DND-41 (cell line): ENCODE results near the gene RPRD1A.

Experiments used
- ATAC-seq: fragments of 200-7000 bp; cut with Tn5 transposase; 3 replicates; pipeline ENCODE4 v1.9.1; 2021; ENCODE audit warnings: low read depth; ENCODE audit not compliant: insufficient read depth
- DNase-seq: peaks from one replicate; pipeline ENCODE4 v3.0.0-alpha.2; 2020
- H2AFZ ChIP-seq: 2 replicates; pipeline ENCODE4 v1.6.0; 2012; ENCODE audit warnings: low read depth, low read length
- H3K27ac ChIP-seq: 2 replicates; pipeline ENCODE4 v1.5.1; 2012; ENCODE audit warnings: low read length, inconsistent platforms
- H3K27me3 ChIP-seq: fragments of 200-600 bp; sonication (generic); 2 replicates; pipeline ENCODE4 v1.6.0; 2012; ENCODE audit warnings: low read length, mild to moderate bottlenecking, inconsistent platforms; ENCODE audit not compliant: insufficient read depth, poor library complexity
- H3K36me3 ChIP-seq: 2 replicates; pipeline ENCODE4 v1.5.1; 2012; ENCODE audit warnings: low read length, inconsistent platforms; ENCODE audit not compliant: insufficient read depth
- H3K4me1 ChIP-seq: 2 replicates; pipeline ENCODE4 v1.5.1; 2012; ENCODE audit warnings: mild to moderate bottlenecking, low read length; ENCODE audit not compliant: insufficient read depth
- H3K4me2 ChIP-seq: 2 replicates; pipeline ENCODE4 v1.6.0; 2012; ENCODE audit warnings: mild to moderate bottlenecking, moderate library complexity, low read length, inconsistent platforms; ENCODE audit not compliant: insufficient read depth
- H3K4me3 ChIP-seq, 2 experiments: fragments of 200-600 bp in 1 of 2; shearing (Covaris generic) in 1 of 2; 2 replicates each; pipeline ENCODE4 v1.5.1; 2012 to 2016; ENCODE audit warnings: inconsistent platforms in 2 of 2, low read length in 2 of 2, mild to moderate bottlenecking in 2 of 2, low read depth in 1 of 2, moderate library complexity in 1 of 2
- H3K79me2 ChIP-seq: 2 replicates; pipeline ENCODE4 v1.6.0; 2012; ENCODE audit warnings: low read length, inconsistent platforms; ENCODE audit not compliant: insufficient read depth
- H3K9ac ChIP-seq: 2 replicates; pipeline ENCODE4 v1.6.0; 2012; ENCODE audit warnings: low read depth, mild to moderate bottlenecking, inconsistent platforms, low read length, moderate library complexity
- H3K9me3 ChIP-seq: 2 replicates; pipeline ENCODE4 v1.5.1; 2012; ENCODE audit warnings: low read length, moderate library complexity, mild to moderate bottlenecking, inconsistent platforms; ENCODE audit not compliant: insufficient read depth, severe bottlenecking
- H4K20me1 ChIP-seq: 2 replicates; pipeline ENCODE4 v1.6.0; 2012; ENCODE audit warnings: low read length; ENCODE audit not compliant: insufficient read depth
- CTCF ChIP-seq: IDR thresholded peaks from 2 replicates; pipeline ENCODE4 v1.5.1; 2012; ENCODE audit warnings: borderline replicate concordance, low read length, moderate library complexity, mild to moderate bottlenecking; ENCODE audit not compliant: poor library complexity, severe bottlenecking; ENCODE audit errors: extremely low read depth
- EZH2 ChIP-seq: IDR thresholded peaks from 3 replicates; pipeline ENCODE4 v1.6.1; 2012; ENCODE audit warnings: borderline replicate concordance, low read depth, mild to moderate bottlenecking, moderate library complexity, low read length, inconsistent platforms; ENCODE audit not compliant: severe bottlenecking

Gene RPRD1A

GRCh38 chr18:36058674-36059073 lies 8.7 kb downstream of the RPRD1A start:
- TF ChIP-seq EZH2 (no peak), CTCF (no peak)
- no peak overlapping the region for H3K27ac ChIP-seq
- H3K4me2 ChIP-seq = no peak overlapping the region
- no peak for ATAC-seq
- H3K79me2 ChIP-seq = peaks cover 98% of the 10 kb centered on the region
- no peak overlapping the region for H2AFZ ChIP-seq
- H4K20me1 ChIP-seq = peaks cover 37% of the 10 kb centered on the region
- no peak overlapping the region for H3K9ac ChIP-seq
- DNase-seq = no peak
- H3K36me3 ChIP-seq = peaks cover 6% of the 10 kb centered on the region; the same call in 1 of the 2 replicates
- no peaks in the 10 kb centered on the region for H3K9me3 ChIP-seq
- H3K4me1 ChIP-seq = no peaks in the 10 kb centered on the region
- H3K4me3 ChIP-seq = no peak overlapping the region
- H3K27me3 ChIP-seq = no peaks in the 10 kb centered on the region

GRCh38 chr18:36051760-36052159 lies 15.6 kb downstream of the RPRD1A start:
- H3K4me3 ChIP-seq = no peak overlapping the region
- no peak for DNase-seq
- H4K20me1 ChIP-seq = peaks cover 11% of the 10 kb centered on the region
- no peaks in the 10 kb centered on the region for H3K4me1 ChIP-seq
- H3K9me3 ChIP-seq = peaks cover 20% of the 10 kb centered on the region
- ATAC-seq = no peak
- no peak overlapping the region for H3K4me2 ChIP-seq
- peaks cover 99% of the 10 kb centered on the region for H3K79me2 ChIP-seq
- H3K27me3 ChIP-seq = no peaks in the 10 kb centered on the region
- TF ChIP-seq EZH2 (no peak), CTCF (no peak)
- no peak overlapping the region for H3K9ac ChIP-seq
- H2AFZ ChIP-seq = no peak overlapping the region
- peaks cover 11% of the 10 kb centered on the region; the same call in 1 of the 2 replicates for H3K36me3 ChIP-seq
- H3K27ac ChIP-seq = no peak overlapping the region

- H2AFZ ChIP-seq = no peak overlapping the region
- H3K27ac ChIP-seq = no peak overlapping the region
- DNase-seq (no peak), ATAC-seq (no peak)
- no peak overlapping the region for H3K4me2 ChIP-seq
- no peak overlapping the region for H3K4me3 ChIP-seq
- no peaks in the 10 kb centered on the region for H3K4me1 ChIP-seq
- H3K9ac ChIP-seq = no peak overlapping the region
- H4K20me1 ChIP-seq = peaks cover 17% of the 10 kb centered on the region
- H3K27me3 ChIP-seq = no peaks in the 10 kb centered on the region
- H3K36me3 ChIP-seq = peaks cover 16% of the 10 kb centered on the region
- peaks cover 100% of the 10 kb centered on the region for H3K79me2 ChIP-seq
- peaks cover 20% of the 10 kb centered on the region for H3K9me3 ChIP-seq
- TF ChIP-seq CTCF (no peak), EZH2 (no peak)
Measured at GRCh38 chr18:36050479-36050878, 16.9 kb downstream of the RPRD1A start.

GRCh38 chr18:36047521-36047920 lies 19.8 kb downstream of the RPRD1A start:
- ATAC-seq = no peak

More at GRCh38 chr18:36047521-36047920, 19.8 kb downstream of the RPRD1A start:
- no peaks in the 10 kb centered on the region for H3K4me1 ChIP-seq
- no peak overlapping the region for H3K9ac ChIP-seq
- H3K4me3 ChIP-seq = no peak overlapping the region
- H3K27me3 ChIP-seq = no peaks in the 10 kb centered on the region
- peaks cover 13% of the 10 kb centered on the region for H4K20me1 ChIP-seq
- TF ChIP-seq EZH2 = no peak
- TF ChIP-seq CTCF = no peak
- peaks cover 100% of the 10 kb centered on the region for H3K79me2 ChIP-seq
- peaks cover 19% of the 10 kb centered on the region for H3K9me3 ChIP-seq
- DNase-seq = no peak
- H3K4me2 ChIP-seq = no peak overlapping the region
- no peak overlapping the region for H3K27ac ChIP-seq
- H2AFZ ChIP-seq = no peak overlapping the region
- H3K36me3 ChIP-seq = peaks cover 10% of the 10 kb centered on the region
